SK-N-SH treated with all-trans-retinoic acid at 6 μM for 48 hours (cell line): ENCODE data around the gene OSBPL5.

Experiments used
- ARNTL ChIP-seq: fragments of 450-650 bp; formaldehyde crosslinking; IDR thresholded peaks from 2 replicates; pipeline ENCODE4 v1.5.0; 2020; ENCODE audit warnings: low read depth, mild to moderate bottlenecking, moderate library complexity, borderline replicate concordance
- BACH2 ChIP-seq: fragments of 250-450 bp; sonication (Bioruptor Pico); IDR thresholded peaks from 2 replicates; pipeline ENCODE4 v1.9.0; 2021; ENCODE audit warnings: mild to moderate bottlenecking, borderline replicate concordance
- ESRRG ChIP-seq: fragments of 250-450 bp; sonication (Bioruptor Pico); IDR thresholded peaks from 2 replicates; pipeline ENCODE4 v1.6.1; 2021; ENCODE audit warnings: mild to moderate bottlenecking
- OSR1 ChIP-seq: fragments of 250-450 bp; sonication (Bioruptor Pico); IDR thresholded peaks from 2 replicates; pipeline ENCODE4 v1.8.0; 2022; ENCODE audit warnings: moderate library complexity, mild to moderate bottlenecking, inconsistent platforms
- RARB ChIP-seq: fragments of 250-450 bp; sonication (Bioruptor Pico); IDR thresholded peaks from 2 replicates; pipeline ENCODE4 v1.8.0; 2021; ENCODE audit warnings: mild to moderate bottlenecking, moderate library complexity
- ZFP3 ChIP-seq: fragments of 250-450 bp; sonication (Bioruptor Pico); IDR thresholded peaks from 2 replicates; pipeline ENCODE4 v1.5.0; 2020; ENCODE audit warnings: mild to moderate bottlenecking, moderate library complexity
- ZFP30 ChIP-seq: fragments of 450-650 bp; formaldehyde crosslinking; IDR thresholded peaks from 2 replicates; pipeline ENCODE4 v1.5.0; 2022; ENCODE audit warnings: mild to moderate bottlenecking, moderate library complexity
- TF ChIP-seq, protein P1 (sequence below): fragments of 250-450 bp; sonication (Bioruptor Pico); IDR thresholded peaks from 2 replicates; pipeline ENCODE4 v1.8.0; 2020; ENCODE audit warnings: mild to moderate bottlenecking, moderate library complexity, borderline replicate concordance

DNA sequence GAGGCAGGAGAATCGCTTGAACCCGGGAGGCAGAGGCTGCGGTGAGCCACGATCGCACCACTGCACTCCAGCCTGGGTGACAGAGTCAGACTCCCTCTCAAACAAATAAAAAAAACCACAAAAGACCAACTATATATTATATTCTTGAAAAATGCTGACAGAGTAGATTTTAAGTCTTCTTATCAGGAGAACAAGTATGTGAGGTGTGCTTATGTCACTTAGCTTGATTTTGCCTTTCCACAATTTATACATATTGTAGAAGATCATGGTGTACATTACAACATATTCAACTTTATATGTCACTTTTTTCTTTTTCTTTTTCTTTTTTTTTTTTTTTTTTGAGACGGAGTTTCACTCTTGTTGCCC is 83.7 kb downstream of the OSBPL5 start:
- no peak for TF ChIP-seq ZFP3 (CRISPR knock-in tag)
- TF ChIP-seq ESRRG (CRISPR knock-in tag) = no peak
- TF ChIP-seq ZFP30 (CRISPR knock-in tag) = no peak
- TF ChIP-seq, protein P1, sequence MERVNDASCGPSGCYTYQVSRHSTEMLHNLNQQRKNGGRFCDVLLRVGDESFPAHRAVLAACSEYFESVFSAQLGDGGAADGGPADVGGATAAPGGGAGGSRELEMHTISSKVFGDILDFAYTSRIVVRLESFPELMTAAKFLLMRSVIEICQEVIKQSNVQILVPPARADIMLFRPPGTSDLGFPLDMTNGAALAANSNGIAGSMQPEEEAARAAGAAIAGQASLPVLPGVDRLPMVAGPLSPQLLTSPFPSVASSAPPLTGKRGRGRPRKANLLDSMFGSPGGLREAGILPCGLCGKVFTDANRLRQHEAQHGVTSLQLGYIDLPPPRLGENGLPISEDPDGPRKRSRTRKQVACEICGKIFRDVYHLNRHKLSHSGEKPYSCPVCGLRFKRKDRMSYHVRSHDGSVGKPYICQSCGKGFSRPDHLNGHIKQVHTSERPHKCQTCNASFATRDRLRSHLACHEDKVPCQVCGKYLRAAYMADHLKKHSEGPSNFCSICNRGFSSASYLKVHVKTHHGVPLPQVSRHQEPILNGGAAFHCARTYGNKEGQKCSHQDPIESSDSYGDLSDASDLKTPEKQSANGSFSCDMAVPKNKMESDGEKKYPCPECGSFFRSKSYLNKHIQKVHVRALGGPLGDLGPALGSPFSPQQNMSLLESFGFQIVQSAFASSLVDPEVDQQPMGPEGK = no peak
- no peak for TF ChIP-seq ARNTL (CRISPR knock-in tag)
- no peak for TF ChIP-seq OSR1 (CRISPR knock-in tag)
- no peak for TF ChIP-seq RARB (CRISPR knock-in tag)
- no peak for TF ChIP-seq BACH2 (CRISPR knock-in tag)
